Suprapubic skin (tissue), 4 donors: Measurements from ENCODE around the gene ATP5PB.

ENCODE experiments used
- EP300 ChIP-seq: sonication (generic); formaldehyde crosslinking; IDR thresholded peaks from one replicate; pipeline ENCODE4 v1.6.1; 2017; ENCODE audit warnings: antibody characterized with exemption
- POLR2A ChIP-seq, 2 donors: fragments of 450-650 bp; IDR thresholded peaks; one replicate each; pipeline ENCODE4 v1.6.1; 2017; ENCODE audit warnings: antibody characterized with exemption in 2 of 2, mild to moderate bottlenecking in 2 of 2, moderate library complexity in 2 of 2
- POLR2AphosphoS5 ChIP-seq, 3 donors: sonication (generic); formaldehyde crosslinking; IDR thresholded peaks; one replicate each; pipeline ENCODE4 v1.6.1; 2017; ENCODE audit warnings: antibody characterized with exemption in 3 of 3
- TF ChIP-seq, protein P1 (sequence below), 2 donors: fragments of 200-600 bp in 1 of 2; fragments of 450-650 bp in 1 of 2; sonication (generic) in 1 of 2; IDR thresholded peaks; one replicate each; pipeline ENCODE4 v1.5.1; 2016 to 2019; ENCODE audit warnings: antibody characterized with exemption in 2 of 2, mild to moderate bottlenecking in 1 of 2, moderate library complexity in 1 of 2

DNA sequence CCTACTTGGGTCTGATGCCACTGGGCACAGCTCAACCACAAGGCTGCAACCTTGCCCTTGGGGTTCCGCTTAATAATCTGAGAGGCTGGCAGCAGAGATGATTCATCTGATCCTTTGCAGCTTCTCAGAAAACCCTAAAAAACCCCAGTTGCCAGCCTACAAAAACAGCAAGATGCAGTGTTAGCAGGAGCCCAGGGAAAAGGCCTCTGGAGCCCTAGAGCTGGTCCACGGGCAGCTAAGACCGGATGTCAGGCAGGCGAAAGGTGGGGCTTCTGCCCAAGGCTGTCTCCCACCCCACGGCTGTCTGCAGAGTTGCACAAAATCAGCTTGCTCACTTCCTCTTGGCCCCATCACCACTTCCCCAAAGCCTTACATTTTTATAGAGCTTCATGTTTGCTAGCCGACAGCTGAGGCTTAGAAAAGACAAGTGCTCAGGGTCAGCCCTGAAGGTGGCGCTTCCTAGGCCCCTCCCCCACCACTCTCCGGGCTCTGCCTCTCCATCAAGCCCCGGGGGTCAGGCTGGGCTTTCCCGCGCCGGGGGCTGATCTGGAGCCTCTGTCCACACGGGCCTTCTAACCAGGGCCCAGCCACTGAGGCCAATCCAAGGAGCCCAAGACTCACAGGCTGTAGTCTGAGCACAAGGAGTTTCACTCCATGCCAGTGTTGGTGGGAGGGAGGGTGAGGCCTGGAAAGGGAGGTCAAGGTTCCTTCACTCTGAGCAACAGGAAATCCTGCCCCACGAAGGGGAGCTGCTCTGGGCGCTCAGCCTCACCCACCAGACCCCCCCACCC is 58.3 kb downstream of the ATP5PB start:
- TF ChIP-seq, protein P1, sequence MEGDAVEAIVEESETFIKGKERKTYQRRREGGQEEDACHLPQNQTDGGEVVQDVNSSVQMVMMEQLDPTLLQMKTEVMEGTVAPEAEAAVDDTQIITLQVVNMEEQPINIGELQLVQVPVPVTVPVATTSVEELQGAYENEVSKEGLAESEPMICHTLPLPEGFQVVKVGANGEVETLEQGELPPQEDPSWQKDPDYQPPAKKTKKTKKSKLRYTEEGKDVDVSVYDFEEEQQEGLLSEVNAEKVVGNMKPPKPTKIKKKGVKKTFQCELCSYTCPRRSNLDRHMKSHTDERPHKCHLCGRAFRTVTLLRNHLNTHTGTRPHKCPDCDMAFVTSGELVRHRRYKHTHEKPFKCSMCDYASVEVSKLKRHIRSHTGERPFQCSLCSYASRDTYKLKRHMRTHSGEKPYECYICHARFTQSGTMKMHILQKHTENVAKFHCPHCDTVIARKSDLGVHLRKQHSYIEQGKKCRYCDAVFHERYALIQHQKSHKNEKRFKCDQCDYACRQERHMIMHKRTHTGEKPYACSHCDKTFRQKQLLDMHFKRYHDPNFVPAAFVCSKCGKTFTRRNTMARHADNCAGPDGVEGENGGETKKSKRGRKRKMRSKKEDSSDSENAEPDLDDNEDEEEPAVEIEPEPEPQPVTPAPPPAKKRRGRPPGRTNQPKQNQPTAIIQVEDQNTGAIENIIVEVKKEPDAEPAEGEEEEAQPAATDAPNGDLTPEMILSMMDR (IDR thresholded peaks at IDR 0.05): no peak
- TF ChIP-seq POLR2AphosphoS5 (IDR thresholded peaks at IDR 0.05) (no peak), POLR2A (IDR thresholded peaks at IDR 0.05) (no peak), EP300 (no peak)
